ENCODE data around the gene KCNIP1. TPM values are rescaled to one million over a fixed set of nuclear protein-coding genes. Genes with fewer than 3 reads are reported as not detected.

The KCNIP1 gene
- total RNA-seq, 4 donors from 2014 or later: not detected

DNA sequence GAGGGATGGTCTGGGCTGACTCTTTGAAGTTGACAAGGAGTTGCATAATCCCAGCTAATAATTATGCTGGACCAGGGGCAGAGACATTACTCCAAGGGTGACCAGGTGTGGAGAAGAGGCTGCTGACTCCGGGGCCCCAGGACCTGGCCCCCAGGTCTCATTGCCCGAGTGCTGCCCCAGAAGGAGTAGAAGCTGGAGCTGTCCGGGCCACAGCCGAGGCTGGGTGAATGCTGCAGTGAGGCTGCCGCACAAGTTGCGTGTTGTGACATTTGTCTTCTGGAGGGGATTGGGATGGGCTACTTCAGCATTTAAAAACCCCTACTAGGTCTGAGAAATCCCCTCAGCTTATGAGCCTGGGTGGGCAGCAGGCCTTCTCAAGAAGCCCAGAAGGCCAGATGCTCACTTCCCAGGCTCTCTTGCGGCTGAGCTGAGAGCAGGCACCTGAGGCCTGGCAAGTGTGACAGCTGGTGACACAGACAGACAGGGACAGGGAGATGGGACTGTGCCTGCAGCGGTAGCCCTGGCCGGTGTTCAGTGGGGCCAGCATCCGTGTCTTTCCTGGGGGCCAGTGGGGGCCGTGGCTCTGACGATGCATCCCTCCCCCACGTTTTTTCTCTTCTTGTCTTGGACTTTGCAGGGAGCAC lies 122.8 kb downstream of the KCNIP1 start:
- H3K36me3 ChIP-seq: no peaks in the 10 kb centered on the region
- no peaks in the 10 kb centered on the region for H3K4me1 ChIP-seq
- peak in 1 of 3 donors; percentile 24 for DNase-seq
- H3K27ac ChIP-seq: no peak overlapping the region
- no peak overlapping the region for H3K4me3 ChIP-seq
- H3K27me3 ChIP-seq: no peaks in the 10 kb centered on the region
- no peaks in the 10 kb centered on the region for H3K9me3 ChIP-seq
- TF ChIP-seq POLR2A (IDR thresholded peaks at IDR 0.05): no peak

DNA sequence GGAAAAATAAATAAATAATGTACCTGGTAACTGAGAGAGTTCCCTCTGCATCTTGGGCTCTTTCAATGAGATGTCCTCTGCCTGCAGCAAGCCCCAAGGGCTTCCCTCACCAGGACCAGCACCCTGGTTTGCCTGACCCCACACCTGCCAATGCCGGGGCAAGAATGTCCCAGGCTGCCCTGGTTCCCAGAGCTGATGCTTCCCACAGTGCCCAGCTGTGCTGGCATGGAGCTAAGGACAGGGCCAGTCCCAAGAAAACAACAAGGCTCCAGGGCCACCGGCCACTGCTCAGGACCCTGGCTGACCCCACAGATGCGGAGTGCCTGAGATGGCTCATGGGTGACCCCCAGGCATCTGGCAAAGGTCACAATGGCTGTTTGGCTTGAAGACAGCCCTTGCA lies 123.5 kb downstream of the KCNIP1 start:
- no peaks in the 10 kb centered on the region for H3K9me3 ChIP-seq
- no peak overlapping the region for H3K4me3 ChIP-seq
- TF ChIP-seq, protein P1, sequence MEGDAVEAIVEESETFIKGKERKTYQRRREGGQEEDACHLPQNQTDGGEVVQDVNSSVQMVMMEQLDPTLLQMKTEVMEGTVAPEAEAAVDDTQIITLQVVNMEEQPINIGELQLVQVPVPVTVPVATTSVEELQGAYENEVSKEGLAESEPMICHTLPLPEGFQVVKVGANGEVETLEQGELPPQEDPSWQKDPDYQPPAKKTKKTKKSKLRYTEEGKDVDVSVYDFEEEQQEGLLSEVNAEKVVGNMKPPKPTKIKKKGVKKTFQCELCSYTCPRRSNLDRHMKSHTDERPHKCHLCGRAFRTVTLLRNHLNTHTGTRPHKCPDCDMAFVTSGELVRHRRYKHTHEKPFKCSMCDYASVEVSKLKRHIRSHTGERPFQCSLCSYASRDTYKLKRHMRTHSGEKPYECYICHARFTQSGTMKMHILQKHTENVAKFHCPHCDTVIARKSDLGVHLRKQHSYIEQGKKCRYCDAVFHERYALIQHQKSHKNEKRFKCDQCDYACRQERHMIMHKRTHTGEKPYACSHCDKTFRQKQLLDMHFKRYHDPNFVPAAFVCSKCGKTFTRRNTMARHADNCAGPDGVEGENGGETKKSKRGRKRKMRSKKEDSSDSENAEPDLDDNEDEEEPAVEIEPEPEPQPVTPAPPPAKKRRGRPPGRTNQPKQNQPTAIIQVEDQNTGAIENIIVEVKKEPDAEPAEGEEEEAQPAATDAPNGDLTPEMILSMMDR (IDR thresholded peaks at IDR 0.05): no peak
- TF ChIP-seq POLR2A (IDR thresholded peaks at IDR 0.05): no peak
- no peaks in the 10 kb centered on the region for H3K27me3 ChIP-seq
- no peaks in the 10 kb centered on the region for H3K36me3 ChIP-seq
- no peak overlapping the region for H3K27ac ChIP-seq
- H3K4me1 ChIP-seq: no peaks in the 10 kb centered on the region
- DNase-seq: peak in 1 of 3 donors; percentile 34

DNA sequence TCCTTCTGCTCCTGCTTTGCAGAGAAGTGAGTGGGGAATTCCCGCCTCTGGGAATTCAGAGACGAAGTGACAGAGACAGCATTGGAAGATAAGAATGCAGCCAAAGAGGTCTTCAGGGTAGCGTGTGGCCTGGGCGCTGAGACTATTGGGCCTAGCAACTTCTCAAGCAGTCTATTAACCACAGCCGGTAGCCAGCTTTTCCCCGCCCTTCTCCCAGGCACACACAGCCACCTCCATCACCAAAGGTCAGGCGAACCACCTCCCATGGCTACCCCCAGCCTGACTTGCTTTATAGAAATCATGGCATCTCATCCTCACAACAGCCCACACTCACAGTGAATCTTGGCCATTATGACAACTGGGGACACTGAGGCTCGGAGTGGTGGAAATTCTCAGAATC lies 124.2 kb downstream of the KCNIP1 start:
- TF ChIP-seq POLR2A (IDR thresholded peaks at IDR 0.05): no peak
- TF ChIP-seq, protein P1 (IDR thresholded peaks at IDR 0.05): no peak
- DNase-seq: peak in 1 of 3 donors; percentile 27

DNA sequence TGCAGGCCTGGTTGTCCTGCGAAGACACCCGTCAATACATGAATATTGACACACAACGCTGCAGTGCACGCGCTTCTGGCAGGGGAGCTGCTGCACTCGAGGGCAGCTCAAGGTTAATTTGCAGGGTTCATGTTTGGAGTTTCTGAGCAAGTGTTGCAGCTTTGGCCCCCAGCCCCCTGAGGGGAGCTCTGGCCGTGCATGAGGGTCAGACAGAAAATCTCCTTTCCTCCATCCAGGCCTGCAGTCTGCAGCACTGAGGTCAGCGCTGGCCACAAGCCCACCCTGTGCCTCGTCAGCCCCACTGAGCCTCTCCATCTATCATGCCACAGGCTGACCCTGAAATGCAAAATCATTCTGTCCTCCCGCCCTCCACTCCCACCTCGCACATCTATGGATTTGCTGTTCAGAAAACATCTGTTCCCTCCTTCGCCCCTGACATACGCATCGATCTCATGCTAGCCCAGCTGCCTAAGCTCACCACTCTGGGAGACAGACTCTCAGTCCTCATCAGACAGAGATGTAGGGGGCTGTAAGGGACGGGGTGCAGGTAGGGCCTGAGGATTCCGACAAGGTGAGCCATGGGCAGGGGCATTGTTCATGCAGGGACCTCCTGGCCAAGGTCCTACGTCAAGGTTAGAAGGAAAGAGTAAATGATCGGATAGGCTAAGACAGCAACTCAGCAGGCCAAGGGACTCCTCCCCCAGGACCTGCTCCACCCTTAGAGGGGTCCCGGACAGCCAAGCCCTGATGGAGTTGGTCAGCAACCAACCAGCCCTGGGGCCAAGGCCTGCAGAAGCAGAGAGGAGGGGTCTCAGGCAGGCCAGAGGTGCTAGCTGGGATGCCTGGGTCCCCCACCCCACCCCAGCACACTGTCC lies 125.1 kb downstream of the KCNIP1 start:
- H3K4me3 ChIP-seq: no peak overlapping the region
- peak in 1 of 3 donors; percentile 29 for DNase-seq

More for the DNA sequence above, 124.2 kb downstream of the KCNIP1 start:
- H3K27me3 ChIP-seq: no peaks in the 10 kb centered on the region
- no peaks in the 10 kb centered on the region for H3K9me3 ChIP-seq
- H3K4me1 ChIP-seq: peaks cover 0 to 3% (median 0%) of the 10 kb centered on the region in 4 donors
- H3K27ac ChIP-seq: no peak overlapping the region
- H3K36me3 ChIP-seq: no peaks in the 10 kb centered on the region
- H3K4me3 ChIP-seq: no peak overlapping the region

DNA sequence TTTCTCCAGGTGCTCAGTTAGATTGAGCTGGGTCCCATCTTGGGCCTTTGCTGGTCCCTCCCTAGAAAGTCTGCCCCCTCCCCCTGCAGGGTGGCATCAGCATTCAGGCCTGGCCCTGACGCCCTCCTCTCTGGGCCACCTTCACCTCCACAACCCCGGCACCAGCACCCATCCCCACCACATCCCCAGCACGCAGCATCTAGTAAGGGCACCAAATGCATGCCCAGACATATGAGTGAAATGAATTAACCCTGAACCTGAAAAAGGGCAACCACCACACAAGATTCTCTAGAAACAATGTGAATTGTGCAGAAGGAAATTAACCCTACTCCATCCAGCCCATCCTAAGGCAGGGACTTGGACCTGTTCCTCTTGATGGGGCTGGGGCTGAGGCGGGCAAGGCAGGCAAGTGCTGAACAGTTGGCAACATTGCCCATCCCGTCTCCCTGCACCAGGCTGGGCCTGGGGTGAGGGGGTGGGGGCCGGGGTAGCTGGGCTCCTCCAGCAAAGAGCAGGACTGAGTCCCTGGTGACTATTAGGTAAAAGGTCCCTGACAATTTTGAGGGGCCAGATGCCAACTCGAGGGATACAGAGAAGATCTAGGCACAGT lies 125.9 kb downstream of the KCNIP1 start:
- TF ChIP-seq, protein P1 (IDR thresholded peaks at IDR 0.05): no peak
- TF ChIP-seq POLR2A (IDR thresholded peaks at IDR 0.05): no peak
- Histone ChIP-seq H3K4me3 (no peak overlapping the region), H3K36me3 (no peaks in the 10 kb centered on the region), H3K27ac (no peak overlapping the region), H3K9me3 (no peaks in the 10 kb centered on the region), H3K4me1 (peaks cover 0 to 13% (median 0%) of the 10 kb centered on the region in 4 donors), H3K27me3 (no peaks in the 10 kb centered on the region)
- DNase-seq: peak in 1 of 3 donors; percentile 37

More for the DNA sequence above, 125.1 kb downstream of the KCNIP1 start:
- Histone ChIP-seq H3K36me3 (no peaks in the 10 kb centered on the region), H3K27me3 (no peaks in the 10 kb centered on the region), H3K9me3 (no peaks in the 10 kb centered on the region), H3K27ac (no peak overlapping the region), H3K4me1 (peaks cover 0 to 7% (median 0%) of the 10 kb centered on the region in 4 donors)
- no peak for TF ChIP-seq POLR2A (IDR thresholded peaks at IDR 0.05)
- TF ChIP-seq, protein P1 (IDR thresholded peaks at IDR 0.05): no peak
